Prostate gland (tissue), 2 donors: ENCODE results near the gene ATXN2. TPM values are rescaled to one million over a fixed set of nuclear protein-coding genes. Genes with fewer than 3 reads are reported as not detected.
A peak's percentile ranks its signal among the peaks of the same experiment; 100 is the strongest.

Experiments
- DNase-seq: peaks from one replicate; pipeline ENCODE4 v3.0.0-alpha.2; 2019; ENCODE audit warnings: low spot score
- H3K27ac ChIP-seq, 2 donors: fragments of 200-600 bp; sonication (generic); 2 replicates each; pipeline ENCODE4 v1.5.1; 2017 to 2019
- H3K27me3 ChIP-seq: fragments of 200-600 bp; sonication (generic); replicated peaks from 2 replicates; pipeline ENCODE4 v1.5.1; 2019; ENCODE audit not compliant: insufficient read depth
- H3K36me3 ChIP-seq, 2 donors: fragments of 200-600 bp; sonication (generic); 1 replicate in 1 of 2; 2 replicates in 1 of 2; pipeline versions ENCODE4 v1.5.1 to v1.8.1; 2017 to 2019
- H3K4me1 ChIP-seq: fragments of 200-600 bp; sonication (generic); replicated peaks from 2 replicates; pipeline ENCODE4 v1.5.1; 2019
- H3K4me3 ChIP-seq, 2 donors: fragments of 200-600 bp; sonication (generic); 2 replicates each; pipeline ENCODE4 v1.5.1; 2017 to 2019
- H3K9me3 ChIP-seq: fragments of 200-600 bp; sonication (generic); 2 replicates; pipeline ENCODE4 v1.5.1; 2017
- POLR2A ChIP-seq: fragments of 450-650 bp; IDR thresholded peaks from one replicate; pipeline ENCODE4 v1.6.1; 2016; ENCODE audit warnings: antibody characterized with exemption, mild to moderate bottlenecking
- POLR2AphosphoS5 ChIP-seq: sonication (generic); formaldehyde crosslinking; IDR thresholded peaks from one replicate; pipeline ENCODE4 v1.6.1; 2017; ENCODE audit warnings: antibody characterized with exemption
- WGBS: methylation state at CpG from one replicate; pipeline ENCODE4 v1.1.5; 2018; 5-methylcytosine and 5-hydroxymethylcytosine counted together
- intact Hi-C: fragments of 100-400 bp; cut with DNase I; formaldehyde crosslinking; loops from one replicate; pipeline ENCODE4 v1.14.2; 2022
- total RNA-seq, 2 donors: library from RNA; depleted of rRNA; stranded (reverse); fragments of >200 nt; gene quantifications; one replicate each; pipeline ENCODE4 v1.1.0, GENCODE V29; 2016
- TF ChIP-seq, protein P1 (sequence below), 4 experiments: fragments of 200-600 bp in 2 of 4; fragments of 450-650 bp in 2 of 4; sonication (generic) in 2 of 4; IDR thresholded peaks; 1 replicate in 3 of 4; 2 replicates in 1 of 4; pipeline ENCODE4 v1.5.1; 2016 to 2019; ENCODE audit warnings: antibody characterized with exemption in 4 of 4, mild to moderate bottlenecking in 2 of 4, moderate library complexity in 2 of 4

The ATXN2 gene
- total RNA-seq, 2 donors from 2014 or later, result 29.5 to 95.5 TPM

- TF ChIP-seq, protein P1, sequence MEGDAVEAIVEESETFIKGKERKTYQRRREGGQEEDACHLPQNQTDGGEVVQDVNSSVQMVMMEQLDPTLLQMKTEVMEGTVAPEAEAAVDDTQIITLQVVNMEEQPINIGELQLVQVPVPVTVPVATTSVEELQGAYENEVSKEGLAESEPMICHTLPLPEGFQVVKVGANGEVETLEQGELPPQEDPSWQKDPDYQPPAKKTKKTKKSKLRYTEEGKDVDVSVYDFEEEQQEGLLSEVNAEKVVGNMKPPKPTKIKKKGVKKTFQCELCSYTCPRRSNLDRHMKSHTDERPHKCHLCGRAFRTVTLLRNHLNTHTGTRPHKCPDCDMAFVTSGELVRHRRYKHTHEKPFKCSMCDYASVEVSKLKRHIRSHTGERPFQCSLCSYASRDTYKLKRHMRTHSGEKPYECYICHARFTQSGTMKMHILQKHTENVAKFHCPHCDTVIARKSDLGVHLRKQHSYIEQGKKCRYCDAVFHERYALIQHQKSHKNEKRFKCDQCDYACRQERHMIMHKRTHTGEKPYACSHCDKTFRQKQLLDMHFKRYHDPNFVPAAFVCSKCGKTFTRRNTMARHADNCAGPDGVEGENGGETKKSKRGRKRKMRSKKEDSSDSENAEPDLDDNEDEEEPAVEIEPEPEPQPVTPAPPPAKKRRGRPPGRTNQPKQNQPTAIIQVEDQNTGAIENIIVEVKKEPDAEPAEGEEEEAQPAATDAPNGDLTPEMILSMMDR (IDR thresholded peaks at IDR 0.05), result no peak
- no peak for TF ChIP-seq POLR2AphosphoS5
- TF ChIP-seq POLR2A, result no peak
- 82% methylated on average over 8 of the region's 8 CpGs for WGBS
- H3K27ac ChIP-seq, result no peak overlapping the region
- no peaks in the 10 kb centered on the region for H3K4me1 ChIP-seq
- intact Hi-C loops, result no loop called here
- H3K36me3 ChIP-seq, result no peaks in the 10 kb centered on the region
- DNase-seq, result no peak
- no peak overlapping the region for H3K4me3 ChIP-seq
- H3K27me3 ChIP-seq, result no peaks in the 10 kb centered on the region
- no peaks in the 10 kb centered on the region for H3K9me3 ChIP-seq
Measured at GRCh38 chr12:111411185-111411764, 187.8 kb downstream of the ATXN2 start.

DNA sequence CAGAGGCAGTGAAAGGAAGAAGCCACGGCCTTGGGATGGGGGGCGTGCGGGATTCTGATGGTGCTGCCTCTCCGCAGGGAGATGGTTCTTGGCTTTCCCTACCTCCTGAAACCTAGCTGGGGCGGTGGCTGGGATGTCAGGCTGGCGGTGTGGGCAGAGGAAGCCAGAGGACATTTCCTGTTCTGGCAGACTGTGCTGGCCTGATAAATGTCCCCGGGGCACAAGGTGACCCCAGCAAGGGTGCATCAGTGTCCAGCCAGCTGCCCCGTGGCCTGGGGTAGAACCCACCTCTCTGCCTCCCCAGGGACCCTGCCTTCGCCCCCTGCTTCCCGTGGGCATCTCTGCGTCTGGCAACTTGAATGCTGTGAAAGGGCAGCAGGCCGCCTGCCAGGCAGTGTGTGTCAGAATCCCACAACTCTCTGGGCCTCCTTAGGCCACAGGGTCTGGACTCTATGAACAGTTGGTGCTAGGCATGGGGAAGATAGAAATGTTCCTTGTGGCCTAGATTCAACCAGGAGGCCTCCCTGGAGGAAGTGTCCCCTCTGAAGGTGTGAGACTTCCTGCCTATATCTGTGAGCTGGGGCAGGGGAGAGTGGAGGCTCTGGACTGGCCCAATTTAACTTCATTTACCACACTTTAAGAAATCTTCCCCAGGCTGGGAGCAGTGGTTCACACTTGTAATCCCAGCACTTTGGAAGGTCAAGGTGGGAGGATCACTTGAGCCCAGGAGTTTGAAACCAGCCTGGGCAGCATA lies 188.5 kb downstream of the ATXN2 start:
- TF ChIP-seq POLR2A, result no peak
- TF ChIP-seq, protein P1 (IDR thresholded peaks at IDR 0.05), result no peak
- H3K4me3 ChIP-seq, result no peak overlapping the region
- intact Hi-C loops, result no loop called here
- no peaks in the 10 kb centered on the region for H3K4me1 ChIP-seq
- H3K27ac ChIP-seq, result peak overlapping the region; percentile 31 to 54
- no peak for DNase-seq
- H3K9me3 ChIP-seq, result no peaks in the 10 kb centered on the region
- WGBS, result 82% methylated on average over 12 of the region's 12 CpGs
- H3K36me3 ChIP-seq, result no peaks in the 10 kb centered on the region
- H3K27me3 ChIP-seq, result no peaks in the 10 kb centered on the region

DNA sequence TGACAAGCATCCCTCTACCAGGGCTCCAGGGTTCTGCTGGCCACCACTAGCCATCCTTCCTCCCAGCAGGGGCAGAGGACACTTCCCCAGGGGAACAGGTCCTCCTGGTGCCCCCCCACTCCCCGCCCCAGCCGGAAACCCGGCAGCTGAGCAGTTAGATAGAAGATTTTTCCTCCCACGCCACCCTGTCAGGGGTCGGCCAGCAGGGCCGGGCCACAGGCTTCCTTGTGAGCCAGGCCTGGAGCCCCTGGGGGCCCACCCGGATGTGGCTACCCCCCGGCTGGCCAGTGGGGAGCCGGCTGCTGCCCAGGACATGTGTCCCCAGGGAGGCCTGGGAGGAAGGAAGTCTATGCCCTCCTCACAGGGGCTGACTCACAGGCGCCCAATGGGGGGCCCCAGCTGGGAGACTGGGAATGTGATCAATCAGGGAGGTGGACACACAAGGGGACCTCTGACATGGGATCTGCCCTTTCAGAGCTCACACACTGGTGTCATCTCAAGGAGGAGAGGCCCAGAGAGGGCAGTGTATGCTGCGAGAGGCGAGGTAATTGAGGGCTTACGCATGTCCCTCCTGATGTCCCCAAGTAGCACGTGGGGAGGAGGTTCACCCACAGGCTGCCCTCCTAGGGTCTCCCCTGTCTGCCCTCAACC lies 189.2 kb downstream of the ATXN2 start:
- Histone ChIP-seq H3K4me3 (no peak overlapping the region), H3K36me3 (no peaks in the 10 kb centered on the region), H3K9me3 (no peaks in the 10 kb centered on the region), H3K27ac (peak overlapping the region; percentile 31 to 54), H3K27me3 (no peaks in the 10 kb centered on the region), H3K4me1 (peaks cover 5% of the 10 kb centered on the region)
- TF ChIP-seq POLR2A (no peak), POLR2AphosphoS5 (no peak)
- TF ChIP-seq, protein P1 (IDR thresholded peaks at IDR 0.05), result no peak
- 64% methylated on average over 14 of the region's 14 CpGs for WGBS
- intact Hi-C loops, result loop anchor here (5.0 kb wide), 1 partner anchor 42 kb away; no protein-coding TSS in a partner anchor
- DNase-seq, result no peak

GRCh38 chr12:111409403-111409779 lies 189.7 kb downstream of the ATXN2 start:
- DNase-seq, result no peak
- TF ChIP-seq, protein P1 (IDR thresholded peaks at IDR 0.05), result no peak
- TF ChIP-seq POLR2AphosphoS5 (no peak), POLR2A (no peak)
- Histone ChIP-seq H3K36me3 (no peaks in the 10 kb centered on the region), H3K4me1 (peaks cover 5% of the 10 kb centered on the region), H3K27me3 (no peaks in the 10 kb centered on the region), H3K9me3 (no peaks in the 10 kb centered on the region), H3K27ac (peak overlapping the region in 1 of 2 donors; percentile 54), H3K4me3 (no peak overlapping the region)
- intact Hi-C loops, result loop anchor here (5.0 kb wide), 1 partner anchor 43 kb away; no protein-coding TSS in a partner anchor
- WGBS, result 53% methylated on average over 15 of the region's 15 CpGs
